Measurements from ENCODE around the gene CRISPLD2. TPM values are rescaled to one million over a fixed set of nuclear protein-coding genes. Genes with fewer than 3 reads are reported as not detected.
"Not testable (repeated sequence)": the region's sequence is repeated elsewhere in the genome, so short reads cannot be mapped to it uniquely, and the experiment has no call there.

The CRISPLD2 gene
- total and polyA plus RNA-seq, 9 of the 15 experiments (the other 6 are each of a cell fraction or from before 2014, with no cell fraction given), result 0.03 to 0.24 (median 0.04) TPM; not detected in 4

- TF ChIP-seq ZNF609 (CRISPR knock-in tag; IDR thresholded peaks at IDR 0.05; ENCODE audit: borderline replicate concordance) (no peak), XRCC5 (IDR thresholded peaks at IDR 0.05; ENCODE audit: low read depth, low read length) (no peak), EHMT2 (IDR thresholded peaks at IDR 0.05) (no peak), MITF (IDR thresholded peaks at IDR 0.05) (no peak), BCLAF1 (IDR thresholded peaks at IDR 0.05; ENCODE audit: borderline replicate concordance in 1 of 2, control insufficient read depth in 1 of 2, low read depth in 2 of 2, low read length in 1 of 2) (no peak), DEAF1 (CRISPR knock-in tag; IDR thresholded peaks at IDR 0.05) (no peak), ERF (CRISPR knock-in tag; IDR thresholded peaks at IDR 0.05) (no peak), MYNN (IDR thresholded peaks at IDR 0.05) (no peak), MYNN (CRISPR knock-in tag; IDR thresholded peaks at IDR 0.05) (no peak)
Measured at GRCh38 chr16:84869473-84869845, 49.7 kb downstream of the CRISPLD2 start (continued).

- H4K20me1 ChIP-seq (replicated peaks; ENCODE audit: control insufficient read depth, insufficient read depth, low read length); H3K4me3 ChIP-seq; DNase-seq (ENCODE audit: extremely low read depth in 1 of 4, low spot score in 3 of 4); H3K9me1 ChIP-seq (ENCODE audit: control insufficient read depth, insufficient read depth, low read length); CTCF ChIA-PET (ENCODE audit: low intra/inter-chr PET ratio); H3K9ac ChIP-seq (ENCODE audit: insufficient read depth in 1 of 2, low read depth in 2 of 2, low read length in 2 of 2); H3K4me1 ChIP-seq (replicated peaks in 1 of 2; ENCODE audit: control insufficient read depth in 2 of 2, insufficient read depth in 2 of 2, low read length in 2 of 2); H3K9me3 ChIP-seq (replicated peaks; ENCODE audit: control insufficient read depth, insufficient read depth, low read depth, low read length); intact Hi-C loops (cut with micrococcal nuclease); FAIRE-seq; BruUV-seq (replicated peaks); H3K4me2 ChIP-seq (ENCODE audit: insufficient read depth, low read length); H3K36me3 ChIP-seq (ENCODE audit: control insufficient read depth, insufficient read depth, low read length); ATAC-seq; in situ Hi-C loops (cut with MboI); H3K79me2 ChIP-seq (ENCODE audit: control insufficient read depth, insufficient read depth, low read length); H3K27ac ChIP-seq (ENCODE audit: extremely low read depth, low read depth, low read length): not testable (repeated sequence)
- Histone ChIP-seq H3K27me3 (ENCODE audit: control insufficient read depth in 2 of 2, insufficient read depth in 2 of 2, low read length in 2 of 2) (peaks cover 20 to 23% of the 10 kb centered on the region in 2 experiments), H2AFZ (ENCODE audit: low read depth, low read length) (0 out of 2 replicates have a peak overlapping the region, but pooled peaks have one; percentile 4)
- 83% methylated on average over 17 of the region's 17 CpGs for WGBS (ENCODE audit: insufficient coverage, low coverage, missing lambda C conversion rate)
- POLR2A ChIA-PET, result interaction anchor here (1.3 to 1.6 kb wide), 3 partner anchors 10 to 26 kb away, joined by 3 to 6 read pairs (median 4); no protein-coding TSS in a partner anchor
Measured at GRCh38 chr16:84872971-84873370, 53.2 kb downstream of the CRISPLD2 start.
